ENCODE measurements around the gene ABCB6.

Gene ABCB6

GRCh38 chr2:219198974-219199373 lies 19.8 kb downstream of the ABCB6 start:
- no peak overlapping the region for H3K4me3 ChIP-seq (ENCODE audit: low read depth, low read length)
- DNase-seq (ENCODE audit: low read depth): no peak
- TF ChIP-seq, protein P1, sequence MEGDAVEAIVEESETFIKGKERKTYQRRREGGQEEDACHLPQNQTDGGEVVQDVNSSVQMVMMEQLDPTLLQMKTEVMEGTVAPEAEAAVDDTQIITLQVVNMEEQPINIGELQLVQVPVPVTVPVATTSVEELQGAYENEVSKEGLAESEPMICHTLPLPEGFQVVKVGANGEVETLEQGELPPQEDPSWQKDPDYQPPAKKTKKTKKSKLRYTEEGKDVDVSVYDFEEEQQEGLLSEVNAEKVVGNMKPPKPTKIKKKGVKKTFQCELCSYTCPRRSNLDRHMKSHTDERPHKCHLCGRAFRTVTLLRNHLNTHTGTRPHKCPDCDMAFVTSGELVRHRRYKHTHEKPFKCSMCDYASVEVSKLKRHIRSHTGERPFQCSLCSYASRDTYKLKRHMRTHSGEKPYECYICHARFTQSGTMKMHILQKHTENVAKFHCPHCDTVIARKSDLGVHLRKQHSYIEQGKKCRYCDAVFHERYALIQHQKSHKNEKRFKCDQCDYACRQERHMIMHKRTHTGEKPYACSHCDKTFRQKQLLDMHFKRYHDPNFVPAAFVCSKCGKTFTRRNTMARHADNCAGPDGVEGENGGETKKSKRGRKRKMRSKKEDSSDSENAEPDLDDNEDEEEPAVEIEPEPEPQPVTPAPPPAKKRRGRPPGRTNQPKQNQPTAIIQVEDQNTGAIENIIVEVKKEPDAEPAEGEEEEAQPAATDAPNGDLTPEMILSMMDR (IDR thresholded peaks at IDR 0.05; ENCODE audit: low read depth, low read length, missing control alignments): no peak

- DNase-seq (ENCODE audit: low read depth): no peak
- H3K4me3 ChIP-seq (ENCODE audit: low read depth, low read length): no peak overlapping the region
- TF ChIP-seq, protein P1 (IDR thresholded peaks at IDR 0.05; ENCODE audit: low read depth, low read length, missing control alignments): no peak
Observed at GRCh38 chr2:219197388-219197787, 21.4 kb downstream of the ABCB6 start.

DNA sequence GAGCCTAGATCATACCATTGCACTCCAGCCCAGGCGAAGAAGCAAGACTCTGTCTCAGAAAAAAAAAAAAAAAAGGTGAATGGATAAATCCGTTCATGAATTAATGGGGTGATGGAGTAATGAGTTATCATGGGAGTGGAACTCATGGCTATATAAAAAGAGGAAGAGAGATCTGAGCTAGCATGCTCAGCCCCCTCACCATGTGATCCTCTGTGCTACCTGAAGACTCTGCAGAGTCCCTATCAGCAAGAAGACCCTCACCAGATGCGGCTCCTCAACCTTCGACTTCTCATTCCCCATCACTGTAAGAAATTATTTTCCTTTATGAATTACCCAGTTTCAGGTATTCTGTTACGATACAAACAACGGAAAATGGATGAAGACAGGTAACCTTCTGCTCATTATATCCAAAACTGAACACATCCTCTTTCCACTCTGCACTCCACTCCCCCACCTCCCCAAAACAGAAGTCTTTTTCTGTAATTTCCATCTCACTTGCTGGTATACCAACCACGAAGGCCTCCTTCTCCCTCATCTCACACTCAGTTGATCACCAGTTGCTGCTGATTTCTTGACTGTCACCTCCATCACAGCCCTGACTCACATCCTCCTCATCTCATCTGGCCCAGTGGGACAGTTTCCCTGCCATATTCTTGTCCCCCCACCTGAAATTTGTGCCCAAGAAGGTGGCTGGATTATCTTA lies 31.9 kb downstream of the ABCB6 start:
- H3K4me3 ChIP-seq (ENCODE audit: low read depth, low read length): no peak overlapping the region
- DNase-seq (ENCODE audit: low read depth): no peak
- TF ChIP-seq, protein P1 (IDR thresholded peaks at IDR 0.05; ENCODE audit: low read depth, low read length, missing control alignments): no peak

GRCh38 chr2:219184121-219184520 lies 34.6 kb downstream of the ABCB6 start:
- H3K4me3 ChIP-seq (ENCODE audit: low read depth, low read length): no peak overlapping the region
- TF ChIP-seq, protein P1 (IDR thresholded peaks at IDR 0.05; ENCODE audit: low read depth, low read length, missing control alignments): no peak
- no peak for DNase-seq (ENCODE audit: low read depth)

- no peak overlapping the region for H3K4me3 ChIP-seq (ENCODE audit: low read depth, low read length)
- TF ChIP-seq, protein P1 (IDR thresholded peaks at IDR 0.05; ENCODE audit: low read depth, low read length, missing control alignments): no peak
- no peak for DNase-seq (ENCODE audit: low read depth)
Observed at GRCh38 chr2:219183151-219183772, 35.5 kb downstream of the ABCB6 start.

GRCh38 chr2:219182331-219183150 lies 36.2 kb downstream of the ABCB6 start:
- H3K4me3 ChIP-seq (ENCODE audit: low read depth, low read length): no peak overlapping the region
- TF ChIP-seq, protein P1 (IDR thresholded peaks at IDR 0.05; ENCODE audit: low read depth, low read length, missing control alignments): no peak
- no peak for DNase-seq (ENCODE audit: low read depth)

All from GM12864 (cell line).